HepG2 (cell line): ENCODE results near the gene UBE3B. TPM values are rescaled to one million over a fixed set of nuclear protein-coding genes. Genes with fewer than 3 reads are reported as not detected.

Source experiments
- ARNTL ChIP-seq: sonication (generic); formaldehyde crosslinking; IDR thresholded peaks from 2 replicates; pipeline ENCODE4 v1.4.0; 2020; ENCODE audit warnings: mild to moderate bottlenecking, missing genetic modification reagents
- BHLHE40 ChIP-seq: IDR thresholded peaks from 2 replicates; pipeline ENCODE4 v1.6.1; 2011; ENCODE audit warnings: low read length, improper control_type of control experiment
- GTF3A ChIP-seq: sonication (generic); formaldehyde crosslinking; conservative IDR thresholded peaks from 2 replicates; pipeline ENCODE4 v1.4.0; 2020; ENCODE audit warnings: mild to moderate bottlenecking, missing genetic modification reagents
- GZF1 ChIP-seq: sonication (generic); formaldehyde crosslinking; IDR thresholded peaks from 2 replicates; pipeline ENCODE4 v1.5.1; 2020; ENCODE audit warnings: mild to moderate bottlenecking, missing genetic modification reagents
- JARID2 ChIP-seq: sonication (generic); formaldehyde crosslinking; IDR thresholded peaks from 2 replicates; pipeline ENCODE4 v1.8.1; 2023; ENCODE audit warnings: missing genetic modification reagents, inconsistent platforms; ENCODE audit not compliant: insufficient replicate concordance
- JUND ChIP-seq: sonication (generic); formaldehyde crosslinking; IDR thresholded peaks from 2 replicates; pipeline ENCODE4 v1.8.0; 2022; ENCODE audit warnings: mild to moderate bottlenecking, missing genetic modification reagents
- MAF1 ChIP-seq: sonication (generic); formaldehyde crosslinking; IDR thresholded peaks from 2 replicates; pipeline ENCODE4 v1.5.0; 2020; ENCODE audit warnings: missing genetic modification reagents, borderline replicate concordance
- MEIS1 ChIP-seq: sonication (generic); formaldehyde crosslinking; IDR thresholded peaks from 2 replicates; pipeline ENCODE4 v1.9.0; 2021; ENCODE audit warnings: mild to moderate bottlenecking, missing genetic modification reagents, moderate library complexity, borderline replicate concordance
- MLX ChIP-seq: IDR thresholded peaks from 2 replicates; pipeline ENCODE4 v1.6.1; 2016
- MLXIP ChIP-seq: sonication (generic); formaldehyde crosslinking; IDR thresholded peaks from 2 replicates; pipeline ENCODE4 v1.9.0; 2021; ENCODE audit warnings: missing genetic modification reagents, borderline replicate concordance
- NR1H2 ChIP-seq: sonication (generic); formaldehyde crosslinking; IDR thresholded peaks from 2 replicates; pipeline ENCODE4 v1.8.1; 2022; ENCODE audit warnings: low read depth, missing genetic modification reagents, borderline replicate concordance
- SSRP1 ChIP-seq: IDR thresholded peaks from 2 replicates; pipeline ENCODE4 v1.6.1; 2016; ENCODE audit warnings: control low read depth
- THAP11 ChIP-seq: IDR thresholded peaks from 2 replicates; pipeline ENCODE4 v1.6.1; 2016; ENCODE audit warnings: missing biosample characterization, missing genetic modification reagents
- ZFP36L1 ChIP-seq: sonication (generic); formaldehyde crosslinking; IDR thresholded peaks from 2 replicates; pipeline ENCODE4 v1.8.0; 2022; ENCODE audit warnings: mild to moderate bottlenecking, missing genetic modification reagents, moderate library complexity
- ZNF275 ChIP-seq: sonication (generic); formaldehyde crosslinking; IDR thresholded peaks from 2 replicates; pipeline ENCODE4 v1.8.0; 2022; ENCODE audit warnings: missing genetic modification reagents, mild to moderate bottlenecking, inconsistent platforms, borderline replicate concordance
- ZNF33A ChIP-seq: sonication (generic); formaldehyde crosslinking; IDR thresholded peaks from 2 replicates; pipeline ENCODE4 v1.5.1; 2020; ENCODE audit warnings: missing genetic modification reagents, mild to moderate bottlenecking, moderate library complexity, borderline replicate concordance
- ZNF33B ChIP-seq: sonication (generic); formaldehyde crosslinking; IDR thresholded peaks from 2 replicates; pipeline ENCODE4 v1.5.1; 2020; ENCODE audit warnings: mild to moderate bottlenecking, missing genetic modification reagents
- ZNF766 ChIP-seq: sonication (generic); formaldehyde crosslinking; IDR thresholded peaks from 2 replicates; pipeline ENCODE4 v1.5.0; 2020; ENCODE audit warnings: missing genetic modification reagents, borderline replicate concordance
- ZNF780A ChIP-seq: sonication (generic); formaldehyde crosslinking; IDR thresholded peaks from 2 replicates; pipeline ENCODE4 v1.8.0; 2022; ENCODE audit warnings: mild to moderate bottlenecking, missing genetic modification reagents, moderate library complexity
- ZNF781 ChIP-seq: sonication (generic); formaldehyde crosslinking; IDR thresholded peaks from 2 replicates; pipeline ENCODE4 v1.5.1; 2020; ENCODE audit warnings: borderline replicate concordance, mild to moderate bottlenecking, missing genetic modification reagents; ENCODE audit errors: not compliant biosample characterization
- polyA plus RNA-seq, 8 experiments: library from polyadenylated mRNA; depleted of rRNA in 3 of 8; stranded (reverse) in 7 of 8; unstranded in 1 of 8; fragments of >200 nt; fragmentation: Illumina TruSeq in 4 of 8; extraction: Trizol in 4 of 8; gene quantifications; 2 replicates each; pipeline versions ENCODE4 v1.2.1 to v1.2.3, GENCODE V29; 2011 to 2016; ENCODE audit warnings: low read depth in 4 of 8, missing spikeins in 1 of 8, mixed read lengths in 1 of 8; ENCODE audit not compliant: insufficient read depth in 1 of 8
- total RNA-seq, 5 experiments: library from RNA; depleted of rRNA; stranded (reverse); fragments of >200 nt; fragmentation: Illumina TruSeq; extraction: Trizol; gene quantifications; 2 replicates each; pipeline ENCODE4 v1.2.3, GENCODE V29; 2016; ENCODE audit warnings: low read depth in 1 of 5
- TF ChIP-seq, protein P1 (sequence below): IDR thresholded peaks from 2 replicates; pipeline ENCODE4 v1.6.1; 2016; ENCODE audit warnings: mild to moderate bottlenecking
- TF ChIP-seq, protein P2 (sequence below): sonication (generic); formaldehyde crosslinking; IDR thresholded peaks from 2 replicates; pipeline ENCODE4 v1.8.0; 2022; ENCODE audit warnings: mild to moderate bottlenecking, missing genetic modification reagents, moderate library complexity

UBE3B gene
- total and polyA plus RNA-seq, 2 of the 13 experiments (the other 11 are each of a cell fraction or from before 2014, with no cell fraction given), result 22.7 to 25.3 TPM

DNA sequence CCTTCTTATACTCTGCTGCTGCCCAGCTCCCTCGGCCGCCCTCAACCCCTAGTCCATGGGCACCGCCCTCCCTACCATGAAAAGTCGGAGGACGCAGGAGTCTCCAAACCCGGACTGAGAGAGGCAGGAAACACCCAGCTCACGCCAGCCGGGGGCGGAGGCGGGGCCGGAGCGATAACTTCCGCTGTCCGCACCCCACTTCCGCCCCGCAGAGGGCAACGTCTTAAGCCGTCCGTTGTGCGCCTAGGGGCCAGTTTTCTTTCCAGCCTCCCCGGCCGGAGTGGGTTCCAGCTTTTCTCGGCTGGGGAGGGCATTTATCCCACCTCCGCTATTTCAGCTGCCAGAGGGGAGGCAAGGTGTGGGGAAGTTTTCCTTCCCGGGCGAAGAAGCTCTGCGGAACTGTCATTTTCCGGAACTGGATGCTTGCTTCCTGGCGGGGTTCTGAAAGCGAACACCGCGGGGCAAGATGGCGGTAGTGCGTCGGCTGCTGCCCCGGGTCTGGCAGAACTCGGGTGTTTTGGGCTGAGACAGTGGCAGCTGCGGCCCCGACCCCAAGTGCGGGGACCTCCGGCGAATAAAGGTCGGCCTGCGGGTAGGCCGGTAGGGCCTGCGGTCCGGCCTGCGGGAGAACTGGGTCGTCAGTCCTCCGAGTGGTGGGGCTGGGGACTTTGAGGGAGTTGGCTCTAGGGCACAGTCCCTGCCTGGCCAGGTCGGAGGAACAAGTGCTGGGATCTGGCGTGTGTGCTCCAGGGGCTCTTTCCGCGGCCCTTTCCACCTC is at the start of gene UBE3B, which contains the start of gene KCTD10 (continued):
- TF ChIP-seq, protein P1, sequence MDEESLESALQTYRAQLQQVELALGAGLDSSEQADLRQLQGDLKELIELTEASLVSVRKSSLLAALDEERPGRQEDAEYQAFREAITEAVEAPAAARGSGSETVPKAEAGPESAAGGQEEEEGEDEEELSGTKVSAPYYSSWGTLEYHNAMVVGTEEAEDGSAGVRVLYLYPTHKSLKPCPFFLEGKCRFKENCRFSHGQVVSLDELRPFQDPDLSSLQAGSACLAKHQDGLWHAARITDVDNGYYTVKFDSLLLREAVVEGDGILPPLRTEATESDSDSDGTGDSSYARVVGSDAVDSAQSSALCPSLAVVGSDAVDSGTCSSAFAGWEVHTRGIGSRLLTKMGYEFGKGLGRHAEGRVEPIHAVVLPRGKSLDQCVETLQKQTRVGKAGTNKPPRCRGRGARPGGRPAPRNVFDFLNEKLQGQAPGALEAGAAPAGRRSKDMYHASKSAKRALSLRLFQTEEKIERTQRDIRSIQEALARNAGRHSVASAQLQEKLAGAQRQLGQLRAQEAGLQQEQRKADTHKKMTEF (CRISPR knock-in tag), result peak; percentile 94
- peak; percentile 86 for TF ChIP-seq ZNF766
- peak; percentile 46; the same call in 1 of the 2 replicates for TF ChIP-seq ARNTL (CRISPR knock-in tag)
- TF ChIP-seq ZNF33B, result no peak
- TF ChIP-seq ZNF781 (CRISPR knock-in tag), result peak; percentile 51
- peak; percentile 78; the same call in 1 of the 2 replicates for TF ChIP-seq ZFP36L1 (CRISPR knock-in tag)
- no peak for TF ChIP-seq SSRP1 (CRISPR knock-in tag)
- 0 out of 2 replicates have a peak, but pooled peaks have one; percentile 60 for TF ChIP-seq GTF3A
- TF ChIP-seq MLXIP (CRISPR knock-in tag), result 0 out of 2 replicates have a peak, but pooled peaks have one; percentile 59
- no peak for TF ChIP-seq BHLHE40
- peak; percentile 89 for TF ChIP-seq MEIS1
- no peak for TF ChIP-seq MLX (CRISPR knock-in tag)
- TF ChIP-seq NR1H2 (CRISPR knock-in tag), result peak; percentile 78; the same call in 1 of the 2 replicates
- TF ChIP-seq ZNF33A, result 0 out of 2 replicates have a peak, but pooled peaks have one; percentile 69
- TF ChIP-seq ZNF780A (CRISPR knock-in tag), result no peak
- no peak for TF ChIP-seq MAF1
- 0 out of 2 replicates have a peak, but pooled peaks have one; percentile 70 for TF ChIP-seq ZNF275 (CRISPR knock-in tag)
- TF ChIP-seq THAP11 (CRISPR knock-in tag), result peak; percentile 91
- TF ChIP-seq JARID2, result no peak
- no peak for TF ChIP-seq JUND
- TF ChIP-seq GZF1 (CRISPR knock-in tag), result no peak; the same call in 1 of the 2 replicates
- TF ChIP-seq, protein P2, sequence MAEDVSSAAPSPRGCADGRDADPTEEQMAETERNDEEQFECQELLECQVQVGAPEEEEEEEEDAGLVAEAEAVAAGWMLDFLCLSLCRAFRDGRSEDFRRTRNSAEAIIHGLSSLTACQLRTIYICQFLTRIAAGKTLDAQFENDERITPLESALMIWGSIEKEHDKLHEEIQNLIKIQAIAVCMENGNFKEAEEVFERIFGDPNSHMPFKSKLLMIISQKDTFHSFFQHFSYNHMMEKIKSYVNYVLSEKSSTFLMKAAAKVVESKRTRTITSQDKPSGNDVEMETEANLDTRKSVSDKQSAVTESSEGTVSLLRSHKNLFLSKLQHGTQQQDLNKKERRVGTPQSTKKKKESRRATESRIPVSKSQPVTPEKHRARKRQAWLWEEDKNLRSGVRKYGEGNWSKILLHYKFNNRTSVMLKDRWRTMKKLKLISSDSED (CRISPR knock-in tag), result no peak
